Measurements from ENCODE around the gene SMCHD1.
"Not testable (repeated sequence)": the region's sequence is repeated elsewhere in the genome, so short reads cannot be mapped to it uniquely, and the experiment has no call there.

DNA sequence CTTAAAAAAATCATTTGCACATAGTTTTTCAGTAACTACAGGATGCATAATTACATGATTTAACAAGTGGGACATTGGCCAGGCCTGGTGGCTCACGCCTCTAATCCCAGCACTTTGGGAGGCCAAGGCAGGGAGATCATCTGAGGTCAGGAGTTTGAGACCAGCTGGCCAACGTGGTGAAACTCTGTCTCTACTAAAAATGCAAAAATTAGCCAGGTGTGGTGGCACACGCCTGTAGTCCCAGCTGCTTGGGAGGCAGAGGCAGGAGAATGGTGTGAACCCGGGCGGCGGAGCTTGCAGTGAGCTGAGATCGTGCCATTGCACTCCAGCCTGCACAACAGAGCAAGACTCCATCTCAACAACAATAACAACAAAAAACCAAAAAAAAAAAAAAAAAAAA, 6.8 kb downstream of the SMCHD1 start:
- TF ChIP-seq RELA (CRISPR knock-in tag; IDR thresholded peaks at IDR 0.05; ENCODE audit: borderline replicate concordance); TCF7 (CRISPR knock-in tag; IDR thresholded peaks at IDR 0.05; ENCODE audit: low read depth): not testable (repeated sequence)
- TF ChIP-seq, protein P1, sequence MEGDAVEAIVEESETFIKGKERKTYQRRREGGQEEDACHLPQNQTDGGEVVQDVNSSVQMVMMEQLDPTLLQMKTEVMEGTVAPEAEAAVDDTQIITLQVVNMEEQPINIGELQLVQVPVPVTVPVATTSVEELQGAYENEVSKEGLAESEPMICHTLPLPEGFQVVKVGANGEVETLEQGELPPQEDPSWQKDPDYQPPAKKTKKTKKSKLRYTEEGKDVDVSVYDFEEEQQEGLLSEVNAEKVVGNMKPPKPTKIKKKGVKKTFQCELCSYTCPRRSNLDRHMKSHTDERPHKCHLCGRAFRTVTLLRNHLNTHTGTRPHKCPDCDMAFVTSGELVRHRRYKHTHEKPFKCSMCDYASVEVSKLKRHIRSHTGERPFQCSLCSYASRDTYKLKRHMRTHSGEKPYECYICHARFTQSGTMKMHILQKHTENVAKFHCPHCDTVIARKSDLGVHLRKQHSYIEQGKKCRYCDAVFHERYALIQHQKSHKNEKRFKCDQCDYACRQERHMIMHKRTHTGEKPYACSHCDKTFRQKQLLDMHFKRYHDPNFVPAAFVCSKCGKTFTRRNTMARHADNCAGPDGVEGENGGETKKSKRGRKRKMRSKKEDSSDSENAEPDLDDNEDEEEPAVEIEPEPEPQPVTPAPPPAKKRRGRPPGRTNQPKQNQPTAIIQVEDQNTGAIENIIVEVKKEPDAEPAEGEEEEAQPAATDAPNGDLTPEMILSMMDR (IDR thresholded peaks at IDR 0.05) = not testable (repeated sequence)
- TF ChIP-seq, protein P2, sequence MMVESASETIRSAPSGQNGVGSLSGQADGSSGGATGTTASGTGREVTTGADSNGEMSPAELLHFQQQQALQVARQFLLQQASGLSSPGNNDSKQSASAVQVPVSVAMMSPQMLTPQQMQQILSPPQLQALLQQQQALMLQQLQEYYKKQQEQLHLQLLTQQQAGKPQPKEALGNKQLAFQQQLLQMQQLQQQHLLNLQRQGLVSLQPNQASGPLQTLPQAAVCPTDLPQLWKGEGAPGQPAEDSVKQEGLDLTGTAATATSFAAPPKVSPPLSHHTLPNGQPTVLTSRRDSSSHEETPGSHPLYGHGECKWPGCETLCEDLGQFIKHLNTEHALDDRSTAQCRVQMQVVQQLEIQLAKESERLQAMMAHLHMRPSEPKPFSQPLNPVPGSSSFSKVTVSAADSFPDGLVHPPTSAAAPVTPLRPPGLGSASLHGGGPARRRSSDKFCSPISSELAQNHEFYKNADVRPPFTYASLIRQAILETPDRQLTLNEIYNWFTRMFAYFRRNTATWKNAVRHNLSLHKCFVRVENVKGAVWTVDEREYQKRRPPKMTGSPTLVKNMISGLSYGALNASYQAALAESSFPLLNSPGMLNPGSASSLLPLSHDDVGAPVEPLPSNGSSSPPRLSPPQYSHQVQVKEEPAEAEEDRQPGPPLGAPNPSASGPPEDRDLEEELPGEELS (CRISPR knock-in tag; IDR thresholded peaks at IDR 0.05) = not testable (repeated sequence)
- TF ChIP-seq, protein P3, sequence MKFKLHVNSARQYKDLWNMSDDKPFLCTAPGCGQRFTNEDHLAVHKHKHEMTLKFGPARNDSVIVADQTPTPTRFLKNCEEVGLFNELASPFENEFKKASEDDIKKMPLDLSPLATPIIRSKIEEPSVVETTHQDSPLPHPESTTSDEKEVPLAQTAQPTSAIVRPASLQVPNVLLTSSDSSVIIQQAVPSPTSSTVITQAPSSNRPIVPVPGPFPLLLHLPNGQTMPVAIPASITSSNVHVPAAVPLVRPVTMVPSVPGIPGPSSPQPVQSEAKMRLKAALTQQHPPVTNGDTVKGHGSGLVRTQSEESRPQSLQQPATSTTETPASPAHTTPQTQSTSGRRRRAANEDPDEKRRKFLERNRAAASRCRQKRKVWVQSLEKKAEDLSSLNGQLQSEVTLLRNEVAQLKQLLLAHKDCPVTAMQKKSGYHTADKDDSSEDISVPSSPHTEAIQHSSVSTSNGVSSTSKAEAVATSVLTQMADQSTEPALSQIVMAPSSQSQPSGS (CRISPR knock-in tag; IDR thresholded peaks at IDR 0.05; ENCODE audit: borderline replicate concordance, low read depth) = not testable (repeated sequence)
